H9 (cell line): ENCODE results near the gene KISS1. TPM values are rescaled to one million over a fixed set of nuclear protein-coding genes. Genes with fewer than 3 reads are reported as not detected.

Experiments
- DNase-seq: peaks from one replicate; pipeline ENCODE4 v3.0.0-alpha.2; 2017
- H2AFZ ChIP-seq: one replicate; pipeline ENCODE4 v1.6.1; 2013; ENCODE audit warnings: mild to moderate bottlenecking, low read length, control low read depth, moderate library complexity
- H2AK5ac ChIP-seq: 2 replicates; pipeline ENCODE4 v1.6.1; 2013; ENCODE audit warnings: low read length, control low read depth, mixed read lengths; ENCODE audit not compliant: insufficient read length
- H2BK120ac ChIP-seq: one replicate; pipeline ENCODE4 v1.6.1; 2013; ENCODE audit warnings: low read depth, mild to moderate bottlenecking, low read length, control low read depth, inconsistent platforms; ENCODE audit not compliant: poor library complexity, severe bottlenecking
- H2BK12ac ChIP-seq: 2 replicates; pipeline ENCODE4 v1.6.1; 2013; ENCODE audit warnings: low read length, control low read depth, mixed read lengths, low read depth; ENCODE audit not compliant: insufficient read length
- H2BK15ac ChIP-seq: 2 replicates; pipeline ENCODE4 v1.6.1; 2013; ENCODE audit warnings: low read depth, low read length, control low read depth
- H2BK20ac ChIP-seq: one replicate; pipeline ENCODE4 v1.6.1; 2013; ENCODE audit warnings: low read depth, mild to moderate bottlenecking, low read length, control low read depth, inconsistent platforms; ENCODE audit not compliant: poor library complexity, severe bottlenecking
- H2BK5ac ChIP-seq: 2 replicates; pipeline ENCODE4 v1.6.1; 2013; ENCODE audit warnings: low read length, control low read depth, mixed read lengths; ENCODE audit not compliant: insufficient read length
- H3K14ac ChIP-seq: 2 replicates; pipeline ENCODE4 v1.6.1; 2013; ENCODE audit warnings: low read length, control low read depth; ENCODE audit not compliant: insufficient read depth
- H3K18ac ChIP-seq: 2 replicates; pipeline ENCODE4 v1.6.1; 2013; ENCODE audit warnings: low read depth, mild to moderate bottlenecking, mixed read lengths, low read length, control low read depth; ENCODE audit not compliant: insufficient read length
- H3K23ac ChIP-seq: 2 replicates; pipeline ENCODE4 v1.6.1; 2013; ENCODE audit warnings: low read length, control low read depth, mixed read lengths, low read depth; ENCODE audit not compliant: insufficient read length
- H3K23me2 ChIP-seq: 2 replicates; pipeline ENCODE4 v1.6.1; 2013; ENCODE audit warnings: low read depth, mild to moderate bottlenecking, mixed read lengths, low read length, control low read depth; ENCODE audit not compliant: insufficient read length, poor library complexity, severe bottlenecking
- H3K27ac ChIP-seq: 2 replicates; pipeline ENCODE4 v1.5.1; 2013; ENCODE audit warnings: low read length, control low read depth, mixed read lengths, low read depth; ENCODE audit not compliant: insufficient read length
- H3K27me3 ChIP-seq: 2 replicates; pipeline ENCODE4 v1.6.1; 2013; ENCODE audit warnings: low read length, control low read depth, inconsistent platforms; ENCODE audit not compliant: insufficient read depth
- H3K4ac ChIP-seq: 2 replicates; pipeline ENCODE4 v1.6.1; 2013; ENCODE audit warnings: low read depth, mild to moderate bottlenecking, control low read depth, inconsistent platforms, low read length, moderate library complexity
- H3K4me1 ChIP-seq: 2 replicates; pipeline ENCODE4 v1.6.1; 2013; ENCODE audit warnings: low read length, control low read depth, inconsistent platforms; ENCODE audit not compliant: insufficient read depth
- H3K4me2 ChIP-seq: 2 replicates; pipeline ENCODE4 v1.6.1; 2013; ENCODE audit warnings: low read length, control low read depth, mixed read lengths; ENCODE audit not compliant: insufficient read length, insufficient read depth
- H3K56ac ChIP-seq: 2 replicates; pipeline ENCODE4 v1.6.1; 2013; ENCODE audit warnings: low read depth, mild to moderate bottlenecking, mixed read lengths, low read length, control low read depth; ENCODE audit not compliant: insufficient read length
- H3K79me1 ChIP-seq: 2 replicates; pipeline ENCODE4 v1.6.1; 2013; ENCODE audit warnings: low read depth, mild to moderate bottlenecking, moderate library complexity, low read length, control low read depth, inconsistent platforms; ENCODE audit not compliant: insufficient read depth, poor library complexity, severe bottlenecking
- H3K79me2 ChIP-seq: 2 replicates; pipeline ENCODE4 v1.6.1; 2013; ENCODE audit warnings: low read length, control low read depth, inconsistent platforms; ENCODE audit not compliant: insufficient read depth
- H3K9ac ChIP-seq: 2 replicates; pipeline ENCODE4 v1.6.1; 2013; ENCODE audit warnings: low read length, control low read depth, mixed read lengths; ENCODE audit not compliant: insufficient read length; ENCODE audit errors: extremely low read depth
- H3K9me3 ChIP-seq: one replicate; pipeline ENCODE4 v1.6.1; 2013; ENCODE audit warnings: low read depth, low read length, inconsistent platforms; ENCODE audit not compliant: control insufficient read depth
- H3T11ph ChIP-seq: one replicate; pipeline ENCODE4 v1.6.1; 2013; ENCODE audit warnings: mild to moderate bottlenecking, low read length, control low read depth, inconsistent platforms
- H4K20me1 ChIP-seq: one replicate; pipeline ENCODE4 v1.6.1; 2013; ENCODE audit not compliant: control insufficient read depth, insufficient read length, insufficient read depth
- H4K5ac ChIP-seq: 2 replicates; pipeline ENCODE4 v1.6.1; 2013; ENCODE audit warnings: low read depth, mild to moderate bottlenecking, mixed read lengths, low read length, control low read depth; ENCODE audit not compliant: insufficient read length
- H4K8ac ChIP-seq: replicated peaks from 2 replicates; pipeline ENCODE4 v1.6.1; 2013; ENCODE audit warnings: low read length, control low read depth, mixed read lengths, low read depth; ENCODE audit not compliant: insufficient read length
- H4K91ac ChIP-seq: 2 replicates; pipeline ENCODE4 v1.6.1; 2013; ENCODE audit warnings: low read depth, mild to moderate bottlenecking, moderate library complexity, mixed read lengths, low read length, control low read depth; ENCODE audit not compliant: insufficient read length
- H3K27ac Mint-ChIP-seq, 3 experiments: 2 replicates in 2 of 3; 3 replicates in 1 of 3; pipeline ENCODE4 v1.8.0; 2020 to 2021; ENCODE audit warnings: mixed read lengths in 3 of 3, mild to moderate bottlenecking in 1 of 3, moderate library complexity in 1 of 3
- H3K27me3 Mint-ChIP-seq: 2 replicates; pipeline ENCODE4 v1.8.0; 2021; ENCODE audit warnings: low read depth, mild to moderate bottlenecking, moderate library complexity, mixed read lengths
- H3K36me3 Mint-ChIP-seq, 3 experiments: 2 replicates in 2 of 3; 3 replicates in 1 of 3; pipeline ENCODE4 v1.8.0; 2020 to 2021; ENCODE audit warnings: low read depth in 3 of 3, mixed read lengths in 3 of 3; ENCODE audit not compliant: insufficient read depth in 1 of 3
- H3K4me1 Mint-ChIP-seq, 2 experiments: 2 replicates each; pipeline ENCODE4 v1.8.0; 2020; ENCODE audit warnings: mixed read lengths in 2 of 2
- H3K4me3 Mint-ChIP-seq, 2 experiments: 2 replicates in 1 of 2; 3 replicates in 1 of 2; pipeline ENCODE4 v1.8.0; 2020 to 2021; ENCODE audit warnings: mild to moderate bottlenecking in 2 of 2, mixed read lengths in 2 of 2, moderate library complexity in 1 of 2
- H3K9me3 Mint-ChIP-seq, 2 experiments: 2 replicates in 1 of 2; 3 replicates in 1 of 2; pipeline ENCODE4 v1.8.0; 2020; ENCODE audit warnings: mild to moderate bottlenecking in 2 of 2, mixed read lengths in 2 of 2, moderate library complexity in 1 of 2
- WGBS: extraction: QIAGEN DNeasy Blood & Tissue Kit; methylation state at CpG from one replicate; pipeline ENCODE4 v1.1.7; 2013; ENCODE audit warnings: missing lambda C conversion rate, low lambda C conversion rate, mixed read lengths; ENCODE audit not compliant: insufficient read length; ENCODE audit errors: extremely low coverage; 5-methylcytosine and 5-hydroxymethylcytosine counted together
- total RNA-seq: library from RNA; stranded (reverse); gene quantifications from 2 replicates; pipeline ENCODE4 v1.2.1, GENCODE V29; 2021
- TF ChIP-seq, protein P1 (sequence below): fragments of 200-600 bp; sonication (generic); conservative IDR thresholded peaks from 3 replicates; pipeline ENCODE4 v1.8.0; 2021; ENCODE audit warnings: antibody characterized with exemption, mild to moderate bottlenecking

Gene KISS1
- total RNA-seq, 1 experiment from 2014 or later: 0.68 TPM

DNA sequence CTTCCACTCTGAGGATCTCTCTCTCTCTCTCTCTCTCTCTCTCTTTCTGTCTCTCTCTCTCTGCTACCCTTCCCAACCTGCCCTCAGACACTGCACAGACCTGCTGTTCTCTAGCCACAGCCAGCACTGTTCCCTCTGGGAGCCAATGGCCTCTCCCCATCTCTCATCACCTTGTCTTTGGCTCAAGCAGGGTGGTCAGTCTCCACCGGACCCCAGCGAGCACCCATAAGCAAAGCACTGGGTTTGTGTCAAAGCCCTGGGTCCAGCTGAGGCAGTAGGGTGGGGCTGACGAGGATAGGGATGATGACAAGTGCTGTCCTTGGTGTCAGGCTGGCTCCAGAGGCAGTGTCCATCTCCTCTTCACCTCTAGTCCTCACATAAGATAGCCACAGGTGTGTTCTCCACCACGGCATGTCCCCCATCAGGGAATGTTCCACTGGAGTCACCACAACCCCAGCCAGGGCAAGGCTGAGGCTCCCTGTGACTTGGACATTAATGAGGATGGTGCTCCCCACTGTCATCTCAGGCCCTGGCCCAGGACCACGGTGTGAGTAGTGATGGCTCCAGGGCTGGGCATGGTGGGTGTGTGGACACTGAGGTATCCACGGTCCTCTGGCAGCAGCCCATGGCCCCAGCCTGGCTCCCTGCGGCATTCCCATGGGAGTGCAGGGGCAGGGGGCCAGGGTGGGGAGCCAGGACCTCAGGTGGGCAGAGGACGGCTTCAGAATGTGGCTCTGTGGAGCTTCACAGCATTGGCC is 25.9 kb upstream of the KISS1 start:
- Histone ChIP-seq H4K20me1 (no peaks in the 10 kb centered on the region), H2BK15ac (no peak overlapping the region), H2BK120ac (no peak overlapping the region), H3K79me2 (no peaks in the 10 kb centered on the region), H2BK20ac (no peak overlapping the region), H3K18ac (no peak overlapping the region), H3K79me1 (no peaks in the 10 kb centered on the region), H2AFZ (no peak overlapping the region), H3K9me3 (no peaks in the 10 kb centered on the region), H3K14ac (no peak overlapping the region), H3K23me2 (no peaks in the 10 kb centered on the region), H2BK5ac (no peak overlapping the region), H3K4ac (no peak overlapping the region), H4K91ac (no peak overlapping the region), H2AK5ac (no peak overlapping the region), H3K4me1 (no peaks in the 10 kb centered on the region), H4K5ac (no peak overlapping the region), H3T11ph (no peak overlapping the region), H3K23ac (no peak overlapping the region), H3K56ac (no peak overlapping the region), H4K8ac (no peak overlapping the region), H3K9ac (no peak overlapping the region), H3K4me2 (no peak overlapping the region), H3K27me3 (no peaks in the 10 kb centered on the region), H3K27ac (no peak overlapping the region), H2BK12ac (no peak overlapping the region)
- Mint-ChIP-seq H3K4me1 (peaks cover 3 to 13% of the 10 kb centered on the region in 2 experiments; a peak in 1 of 4 replicates), H3K27me3 (peaks cover 6% of the 10 kb centered on the region), H3K27ac (no peak overlapping the region; a peak in 1 of 7 replicates), H3K4me3 (no peak overlapping the region), H3K36me3 (no peaks in the 10 kb centered on the region; a peak in 1 of 7 replicates), H3K9me3 (no peaks in the 10 kb centered on the region)
- TF ChIP-seq, protein P1, sequence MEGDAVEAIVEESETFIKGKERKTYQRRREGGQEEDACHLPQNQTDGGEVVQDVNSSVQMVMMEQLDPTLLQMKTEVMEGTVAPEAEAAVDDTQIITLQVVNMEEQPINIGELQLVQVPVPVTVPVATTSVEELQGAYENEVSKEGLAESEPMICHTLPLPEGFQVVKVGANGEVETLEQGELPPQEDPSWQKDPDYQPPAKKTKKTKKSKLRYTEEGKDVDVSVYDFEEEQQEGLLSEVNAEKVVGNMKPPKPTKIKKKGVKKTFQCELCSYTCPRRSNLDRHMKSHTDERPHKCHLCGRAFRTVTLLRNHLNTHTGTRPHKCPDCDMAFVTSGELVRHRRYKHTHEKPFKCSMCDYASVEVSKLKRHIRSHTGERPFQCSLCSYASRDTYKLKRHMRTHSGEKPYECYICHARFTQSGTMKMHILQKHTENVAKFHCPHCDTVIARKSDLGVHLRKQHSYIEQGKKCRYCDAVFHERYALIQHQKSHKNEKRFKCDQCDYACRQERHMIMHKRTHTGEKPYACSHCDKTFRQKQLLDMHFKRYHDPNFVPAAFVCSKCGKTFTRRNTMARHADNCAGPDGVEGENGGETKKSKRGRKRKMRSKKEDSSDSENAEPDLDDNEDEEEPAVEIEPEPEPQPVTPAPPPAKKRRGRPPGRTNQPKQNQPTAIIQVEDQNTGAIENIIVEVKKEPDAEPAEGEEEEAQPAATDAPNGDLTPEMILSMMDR: no peak
- no peak for DNase-seq
- no CpG with 5 or more reads among the region's 8 CpGs for WGBS
